ENCODE measurements around the gene MTRF1L. TPM values are rescaled to one million over a fixed set of nuclear protein-coding genes. Genes with fewer than 3 reads are reported as not detected.

The MTRF1L gene
- total and polyA plus RNA-seq, 2 of the 13 experiments (the other 11 are each of a cell fraction or from before 2014, with no cell fraction given), result 17.6 to 28.7 TPM

DNA sequence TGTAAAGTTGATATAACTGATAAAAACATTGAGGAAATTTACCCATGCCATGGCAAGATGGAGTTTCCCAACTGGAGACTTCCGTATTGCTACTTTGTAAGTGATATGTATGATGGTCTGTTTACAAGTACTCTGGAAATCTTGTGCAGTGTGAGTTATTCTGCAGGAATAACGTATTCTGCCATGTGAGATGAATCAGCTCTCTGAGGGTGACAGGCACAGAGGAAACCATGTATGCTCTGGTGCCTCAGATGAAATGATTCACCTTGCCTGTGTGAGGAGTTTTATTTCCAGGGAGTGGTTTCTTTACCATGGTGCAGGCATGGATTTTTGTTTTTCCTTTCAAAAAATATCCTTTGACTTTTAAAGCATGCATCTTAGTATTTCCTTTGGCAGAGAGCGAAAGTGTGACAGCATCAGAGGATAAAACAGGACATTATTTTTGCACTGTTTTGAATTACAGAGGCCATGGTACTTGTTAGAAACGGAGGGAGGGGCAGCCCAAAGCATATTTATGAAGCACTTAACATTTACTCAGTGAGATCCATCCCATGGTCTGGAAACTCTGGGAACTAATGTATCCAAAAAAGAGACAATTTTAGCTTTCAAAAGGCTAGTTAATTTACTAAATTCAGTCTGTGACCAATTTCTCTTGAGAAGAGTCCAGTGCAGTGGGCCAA is 36.0 kb upstream of the MTRF1L start:
- no peak overlapping the region for H3K27ac ChIP-seq (ENCODE audit: extremely low read length, insufficient read depth, low read length)
- no TSS peak for BruUV-seq (replicated peaks)
- no peak for DNase-seq (ENCODE audit: low spot score)
- no peak for ATAC-seq
- intact Hi-C loops (cut with micrococcal nuclease; ENCODE audit: unreplicated experiment) (no loop called here), in situ Hi-C loops (cut with HindIII; ENCODE audit: extremely low pct_ligation_motif_present, low pct_unique_long_range_greater_than_20kb) (loop anchor here (10.0 to 25.0 kb wide), 2 partner anchors 276 to 474 kb away; no protein-coding TSS in a partner anchor)
- no peaks in the 10 kb centered on the region for H3K27me3 ChIP-seq (ENCODE audit: control insufficient read depth in 1 of 2, insufficient read depth in 2 of 2, low read length in 2 of 2)
- H3K4me3 ChIP-seq (replicated peaks in 1 of 3; ENCODE audit: insufficient read depth in 1 of 3, low read depth in 2 of 3, low read length in 3 of 3), result no peak overlapping the region
- under 1% methylated on average over 4 of the region's 4 CpGs for WGBS (ENCODE audit: low lambda C conversion rate)
- POLR2A ChIA-PET, result no interaction called here
- CTCF ChIA-PET (ENCODE audit: low intra/inter-chr PET ratio, low total read pairs), result no interaction called here
- H3K4me2 ChIP-seq (ENCODE audit: low read depth, low read length), result no peak overlapping the region
- no peak overlapping the region for H2AFZ ChIP-seq (ENCODE audit: low read length)
- H3K36me3 ChIP-seq (replicated peaks in 1 of 2; ENCODE audit: control insufficient read depth in 1 of 2, insufficient read depth in 2 of 2, low read length in 2 of 2), result no peaks in the 10 kb centered on the region
- no peaks in the 10 kb centered on the region for H3K4me1 ChIP-seq (ENCODE audit: insufficient read depth, low read length)
- H4K20me1 ChIP-seq (ENCODE audit: insufficient read depth, low read length), result no peaks in the 10 kb centered on the region
- no peak for TF ChIP-seq TCF12 (IDR thresholded peaks at IDR 0.05)
- TF ChIP-seq TCF12 (CRISPR knock-in tag; IDR thresholded peaks at IDR 0.05), result no peak
- TF ChIP-seq, protein P1, sequence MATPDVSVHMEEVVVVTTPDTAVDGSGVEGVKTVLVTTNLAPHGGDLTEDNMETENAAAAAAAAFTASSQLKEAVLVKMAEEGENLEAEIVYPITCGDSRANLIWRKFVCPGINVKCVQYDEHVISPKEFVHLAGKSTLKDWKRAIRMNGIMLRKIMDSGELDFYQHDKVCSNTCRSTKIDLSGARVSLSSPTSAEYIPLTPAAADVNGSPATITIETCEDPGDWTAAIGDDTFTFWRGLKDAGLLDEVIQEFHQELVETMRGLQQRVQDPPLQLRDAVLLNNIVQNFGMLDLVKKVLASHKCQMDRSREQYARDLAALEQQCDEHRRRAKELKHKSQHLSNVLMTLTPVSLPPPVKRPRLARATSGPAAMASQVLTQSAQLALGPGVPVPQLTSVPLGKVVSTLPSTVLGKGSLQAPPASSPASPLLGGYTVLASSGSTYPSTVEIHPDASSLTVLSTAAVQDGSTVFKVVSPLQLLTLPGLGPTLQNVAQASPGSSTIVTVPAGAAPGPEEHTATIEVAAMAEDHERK (CRISPR knock-in tag; IDR thresholded peaks at IDR 0.05; ENCODE audit: low read depth), result no peak
- TF ChIP-seq ZFP90 (CRISPR knock-in tag; IDR thresholded peaks at IDR 0.05; ENCODE audit: borderline replicate concordance), result no peak
- no peak for TF ChIP-seq ZNF780A (CRISPR knock-in tag; IDR thresholded peaks at IDR 0.05)
- no peak for TF ChIP-seq ZNF33A (CRISPR knock-in tag; IDR thresholded peaks at IDR 0.05; ENCODE audit: borderline replicate concordance)
- TF ChIP-seq HNF4A (CRISPR knock-in tag; IDR thresholded peaks at IDR 0.05), result no peak
- no peak for TF ChIP-seq SCMH1 (CRISPR knock-in tag; IDR thresholded peaks at IDR 0.05; ENCODE audit: borderline replicate concordance)
- TF ChIP-seq ZNF7 (CRISPR knock-in tag; IDR thresholded peaks at IDR 0.05), result no peak
- no peak for TF ChIP-seq HNF4G (IDR thresholded peaks at IDR 0.05; ENCODE audit: borderline replicate concordance, low read depth, low read length)
- no peak for TF ChIP-seq HNF4G (CRISPR knock-in tag; IDR thresholded peaks at IDR 0.05; ENCODE audit: borderline replicate concordance, low read depth)
- no peak for TF ChIP-seq ZC3H4 (CRISPR knock-in tag; IDR thresholded peaks at IDR 0.05; ENCODE audit: borderline replicate concordance)
- no peak for TF ChIP-seq CREB1 (IDR thresholded peaks at IDR 0.05)
- TF ChIP-seq CREB1 (CRISPR knock-in tag; IDR thresholded peaks at IDR 0.05), result no peak
- TF ChIP-seq XRCC5 (optimal IDR thresholded peaks at IDR 0.05; ENCODE audit: low read length), result no peak
- TF ChIP-seq, protein P2, sequence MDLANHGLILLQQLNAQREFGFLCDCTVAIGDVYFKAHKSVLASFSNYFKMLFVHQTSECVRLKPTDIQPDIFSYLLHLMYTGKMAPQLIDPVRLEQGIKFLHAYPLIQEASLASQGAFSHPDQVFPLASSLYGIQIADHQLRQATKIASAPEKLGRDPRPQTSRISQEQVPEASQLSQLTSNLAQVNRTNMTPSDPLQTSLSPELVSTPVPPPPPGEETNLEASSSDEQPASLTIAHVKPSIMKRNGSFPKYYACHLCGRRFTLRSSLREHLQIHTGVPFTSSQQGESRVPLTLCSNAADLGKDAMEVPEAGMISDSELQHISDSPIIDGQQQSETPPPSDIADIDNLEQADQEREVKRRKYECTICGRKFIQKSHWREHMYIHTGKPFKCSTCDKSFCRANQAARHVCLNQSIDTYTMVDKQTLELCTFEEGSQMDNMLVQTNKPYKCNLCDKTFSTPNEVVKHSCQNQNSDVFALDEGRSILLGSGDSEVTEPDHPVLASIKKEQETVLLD (CRISPR knock-in tag; IDR thresholded peaks at IDR 0.05; ENCODE audit: low read depth), result no peak
- H3K9ac ChIP-seq (ENCODE audit: insufficient read depth, low read depth, low read length), result no peak overlapping the region
- H3K9me3 ChIP-seq (ENCODE audit: low read length), result no peaks in the 10 kb centered on the region
- no peaks in the 10 kb centered on the region for H3K79me2 ChIP-seq (ENCODE audit: insufficient read depth, low read length)
- FAIRE-seq, result no peak

Measured in HepG2 (cell line).